Mononuclear cell (primary cell): ENCODE results near the gene RNASE8. TPM values are rescaled to one million over a fixed set of nuclear protein-coding genes. Genes with fewer than 3 reads are reported as not detected.

Experiments
- H3K27me3 ChIP-seq: 2 replicates; pipeline ENCODE4 v1.6.0; 2011; ENCODE audit warnings: low read length, control low read depth; ENCODE audit not compliant: insufficient read depth
- H3K4me1 ChIP-seq: 2 replicates; pipeline ENCODE4 v1.5.1; 2011; ENCODE audit warnings: mild to moderate bottlenecking, low read length, control low read depth; ENCODE audit not compliant: insufficient read depth
- H3K4me3 ChIP-seq: 2 replicates; pipeline ENCODE4 v1.5.1; 2011; ENCODE audit warnings: mild to moderate bottlenecking, low read length, moderate library complexity
- H3K9me3 ChIP-seq: 2 replicates; pipeline ENCODE4 v1.5.1; 2011; ENCODE audit warnings: low read depth, mild to moderate bottlenecking, control low read depth, low read length
- total RNA-seq: library from RNA; depleted of rRNA; stranded (reverse); fragments of >200 nt; gene quantifications from one replicate; pipeline ENCODE4 v1.2.3, GENCODE V29; 2012

Gene RNASE8
- total RNA-seq, 1 donor, result not detected

- no peaks in the 10 kb centered on the region for H3K9me3 ChIP-seq
- no peak overlapping the region for H3K4me3 ChIP-seq
- H3K27me3 ChIP-seq, result no peaks in the 10 kb centered on the region
- no peaks in the 10 kb centered on the region for H3K4me1 ChIP-seq
These were observed 2.9 kb upstream of the RNASE8 start for GRCh38 chr14:21054768-21055145.

- Histone ChIP-seq H3K4me3 (no peak overlapping the region), H3K9me3 (no peaks in the 10 kb centered on the region), H3K4me1 (no peaks in the 10 kb centered on the region), H3K27me3 (no peaks in the 10 kb centered on the region)
These were observed 2.0 kb upstream of the RNASE8 start for GRCh38 chr14:21055432-21056117.

- Histone ChIP-seq H3K27me3 (no peaks in the 10 kb centered on the region), H3K4me1 (no peaks in the 10 kb centered on the region), H3K4me3 (no peak overlapping the region), H3K9me3 (no peaks in the 10 kb centered on the region)
These were observed 980 bp upstream of the RNASE8 start for GRCh38 chr14:21056520-21057163.

- H3K4me1 ChIP-seq, result no peaks in the 10 kb centered on the region
- no peak overlapping the region for H3K4me3 ChIP-seq
- H3K27me3 ChIP-seq, result peaks cover 7% of the 10 kb centered on the region
- H3K9me3 ChIP-seq, result no peaks in the 10 kb centered on the region
These were observed 1.3 kb downstream of the RNASE8 start for GRCh38 chr14:21058903-21059302.

- Histone ChIP-seq H3K9me3 (no peaks in the 10 kb centered on the region), H3K27me3 (peaks cover 7% of the 10 kb centered on the region), H3K4me3 (no peak overlapping the region), H3K4me1 (no peaks in the 10 kb centered on the region)
These were observed 2.4 kb downstream of the RNASE8 start for GRCh38 chr14:21059842-21060613.

- no peaks in the 10 kb centered on the region for H3K9me3 ChIP-seq
- no peak overlapping the region for H3K4me3 ChIP-seq
- peaks cover 7% of the 10 kb centered on the region for H3K27me3 ChIP-seq
- no peaks in the 10 kb centered on the region for H3K4me1 ChIP-seq
These were observed 3.2 kb downstream of the RNASE8 start for GRCh38 chr14:21060614-21061346.

GRCh38 chr14:21061347-21061668 is 3.7 kb downstream of the RNASE8 start:
- H3K4me1 ChIP-seq, result no peaks in the 10 kb centered on the region
- no peaks in the 10 kb centered on the region for H3K9me3 ChIP-seq
- H3K4me3 ChIP-seq, result no peak overlapping the region
- H3K27me3 ChIP-seq, result peaks cover 7% of the 10 kb centered on the region

- H3K27me3 ChIP-seq, result peaks cover 20% of the 10 kb centered on the region
- H3K4me3 ChIP-seq, result no peak overlapping the region
- no peaks in the 10 kb centered on the region for H3K9me3 ChIP-seq
- peaks cover under 1% of the 10 kb centered on the region for H3K4me1 ChIP-seq
These were observed 5.9 kb downstream of the RNASE8 start for GRCh38 chr14:21063479-21063878.

GRCh38 chr14:21066882-21067502 is 9.4 kb downstream of the RNASE8 start:
- H3K9me3 ChIP-seq, result no peaks in the 10 kb centered on the region
- peaks cover 32% of the 10 kb centered on the region for H3K4me1 ChIP-seq
- H3K27me3 ChIP-seq, result peaks cover 41% of the 10 kb centered on the region
- no peak overlapping the region for H3K4me3 ChIP-seq

- no peaks in the 10 kb centered on the region for H3K9me3 ChIP-seq
- peaks cover 45% of the 10 kb centered on the region for H3K4me1 ChIP-seq
- peaks cover 34% of the 10 kb centered on the region for H3K27me3 ChIP-seq
- peak overlapping the region; percentile 32 for H3K4me3 ChIP-seq
These were observed 11.1 kb downstream of the RNASE8 start for GRCh38 chr14:21068521-21069387.

- Histone ChIP-seq H3K4me3 (peak overlapping the region; percentile 32), H3K4me1 (peaks cover 45% of the 10 kb centered on the region), H3K27me3 (peaks cover 34% of the 10 kb centered on the region), H3K9me3 (no peaks in the 10 kb centered on the region)
These were observed 11.9 kb downstream of the RNASE8 start for GRCh38 chr14:21069388-21070082.

GRCh38 chr14:21070083-21070609 is 12.5 kb downstream of the RNASE8 start, which contains the start of gene ARHGEF40:
TSS of gene ARHGEF40 (plus strand) at chr14:21070304. CDS start at chr14:21070397, 93 bp downstream.
- peaks cover 45% of the 10 kb centered on the region for H3K4me1 ChIP-seq
- peak within 1 kb of the TSS; percentile 49 for H3K4me3 ChIP-seq
- peaks cover 34% of the 10 kb centered on the region for H3K27me3 ChIP-seq
- no peaks in the 10 kb centered on the region for H3K9me3 ChIP-seq

GRCh38 chr14:21070610-21071224 is 13.1 kb downstream of the RNASE8 start:
- H3K27me3 ChIP-seq, result peaks cover 34% of the 10 kb centered on the region
- H3K4me3 ChIP-seq, result peak overlapping the region; percentile 49
- peaks cover 45% of the 10 kb centered on the region for H3K4me1 ChIP-seq
- no peaks in the 10 kb centered on the region for H3K9me3 ChIP-seq
